ENCODE data around the gene TFF2. TPM values are rescaled to one million over a fixed set of nuclear protein-coding genes. Genes with fewer than 3 reads are reported as not detected.

Gene TFF2
- total RNA-seq, 1 experiment from 2014 or later, result not detected

DNA sequence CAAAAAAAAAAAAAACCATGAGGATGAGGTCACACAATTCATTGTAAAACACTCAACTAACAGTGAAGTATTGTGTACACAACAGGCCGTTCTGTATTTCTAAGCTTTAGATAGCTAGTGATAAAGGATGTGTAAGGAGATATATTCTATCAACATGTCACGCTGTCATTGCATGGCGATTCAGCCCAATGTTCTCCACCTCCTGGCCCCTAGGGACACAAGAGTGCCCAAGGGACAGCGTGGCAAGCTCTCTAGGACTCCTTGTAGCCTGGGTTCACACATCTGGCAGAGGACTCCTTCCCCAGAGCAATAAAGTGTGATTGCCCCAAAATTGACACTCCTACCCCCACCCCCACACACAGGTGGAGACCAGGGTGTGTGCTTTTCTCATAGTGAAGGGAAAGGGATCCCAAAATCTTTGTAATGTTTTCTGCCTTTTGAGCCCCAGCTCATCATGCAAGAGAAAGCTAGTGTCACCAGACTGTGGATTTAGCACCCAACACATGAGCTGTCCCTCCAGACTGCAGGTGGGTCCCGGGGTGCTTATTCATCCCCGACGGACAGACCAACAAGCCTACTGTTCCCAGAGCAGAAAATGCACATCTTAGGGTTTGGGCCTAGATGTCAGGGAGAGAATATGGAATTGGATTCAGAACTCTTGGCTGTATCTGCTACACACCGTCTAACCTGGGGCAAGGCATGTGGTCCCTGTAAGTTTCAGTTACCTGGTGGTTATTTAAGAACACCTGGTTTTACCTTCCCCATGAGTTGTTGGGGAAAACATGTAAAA, 33.6 kb upstream of the TFF2 start:
- DNase-seq (ENCODE audit: low spot score), result no peak

DNA sequence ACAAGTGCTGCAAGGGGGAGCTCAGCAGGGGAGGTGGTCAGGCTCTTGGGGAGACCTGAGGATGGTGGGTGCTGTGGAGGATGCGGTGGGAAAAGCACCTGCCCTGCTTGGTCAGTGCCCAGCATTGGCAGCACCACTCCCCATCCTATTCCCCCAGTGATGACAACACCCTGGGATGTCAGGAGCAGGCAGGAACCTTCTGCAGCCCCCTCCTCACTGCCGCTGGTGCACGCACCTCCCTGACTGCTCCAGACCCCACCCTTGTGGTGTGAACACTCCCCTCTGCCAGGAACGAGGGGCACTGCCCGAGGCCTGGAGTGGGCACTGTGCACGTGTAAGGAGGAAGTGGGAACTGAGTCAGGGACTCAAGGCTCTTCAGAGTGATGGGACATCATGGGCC, 32.5 kb upstream of the TFF2 start:
- DNase-seq (ENCODE audit: low spot score), result no peak

DNA sequence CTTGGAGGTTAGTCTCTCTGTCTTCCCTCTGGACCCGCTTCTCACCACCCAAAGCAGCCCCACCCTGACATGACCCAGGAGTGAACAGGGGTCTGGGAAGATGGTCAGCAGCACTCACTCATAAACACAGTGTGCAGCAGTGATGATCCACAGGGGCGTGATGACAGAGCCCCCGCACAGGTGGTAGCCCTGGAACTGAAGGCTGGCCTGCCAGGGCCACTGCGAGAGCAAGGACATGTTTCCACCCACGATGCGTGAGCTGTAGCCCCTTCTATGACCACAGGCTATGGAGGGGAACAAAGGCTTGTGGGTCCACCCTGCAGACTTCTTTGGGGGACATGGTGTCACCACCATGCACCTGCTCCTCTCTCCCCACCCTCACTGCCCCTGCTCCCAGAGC, 32.1 kb upstream of the TFF2 start:
- no peak for DNase-seq (ENCODE audit: low spot score)

DNA sequence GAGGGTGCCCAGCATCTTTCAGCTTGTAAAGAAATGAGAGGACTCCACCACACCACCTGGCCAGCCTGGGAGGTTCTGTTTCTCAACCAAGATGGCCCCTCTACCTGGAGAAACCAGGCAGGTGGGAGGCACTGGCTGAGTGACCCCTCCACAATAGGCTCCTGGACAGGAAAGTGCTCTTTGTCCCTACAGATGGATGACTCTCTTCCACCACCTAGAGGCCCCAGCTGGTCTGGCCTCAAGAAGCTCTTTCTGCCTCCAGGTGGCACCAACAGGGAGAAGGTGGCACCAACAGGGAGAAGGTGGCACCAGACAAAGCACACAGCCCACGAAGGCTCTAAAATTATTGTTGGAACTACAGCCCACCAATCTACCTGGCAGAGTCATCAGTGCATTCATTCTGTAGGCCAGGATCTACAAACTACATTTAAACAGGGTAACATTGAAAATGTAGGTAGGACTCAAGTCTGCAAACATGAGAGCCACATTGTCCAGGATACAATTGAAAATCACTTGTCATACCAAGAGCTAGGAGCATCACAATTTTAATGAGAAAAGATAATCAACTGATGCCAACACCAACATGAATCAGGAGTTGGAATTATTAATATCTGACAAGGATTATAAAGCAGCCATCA, 30.7 kb upstream of the TFF2 start:
- peak; percentile 59 for DNase-seq (ENCODE audit: low spot score)

DNA sequence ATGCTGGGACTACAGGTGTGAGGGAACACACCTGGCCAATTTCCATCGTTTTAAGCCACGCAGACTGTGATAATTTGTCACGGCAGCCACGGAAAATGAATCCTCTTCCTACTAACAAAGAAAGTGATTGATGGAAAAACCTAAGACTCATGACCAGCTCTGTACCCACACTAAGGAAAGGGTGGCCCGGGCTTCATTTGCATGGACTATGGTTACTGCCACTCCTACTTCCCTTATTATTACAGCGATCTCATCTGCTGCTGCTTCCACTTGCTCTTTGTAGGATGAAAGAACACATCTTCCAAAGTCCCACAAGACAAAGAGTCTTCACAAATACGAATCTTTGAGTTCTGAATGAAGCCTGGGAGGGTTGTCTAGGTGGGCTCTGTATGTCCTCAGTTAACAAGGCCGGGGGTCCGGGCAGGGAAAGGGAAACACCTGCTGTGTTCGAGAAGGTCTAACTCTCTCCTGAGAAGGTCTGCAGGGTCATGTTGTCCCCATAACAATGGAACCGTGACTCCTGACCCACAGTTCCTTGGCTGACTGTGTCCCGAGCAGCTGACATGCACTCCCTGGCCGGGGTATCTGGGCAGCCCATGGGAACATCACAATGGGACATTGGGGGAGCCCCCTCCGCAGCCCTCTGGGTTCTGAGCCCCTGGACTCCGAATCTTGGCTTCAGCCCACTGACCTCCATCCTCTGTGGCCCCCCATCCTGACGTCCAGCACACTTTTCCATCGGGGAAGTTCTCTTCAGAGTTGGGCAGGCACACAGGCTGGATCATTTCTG, 28.8 kb upstream of the TFF2 start:
- no peak for DNase-seq (ENCODE audit: low spot score)

DNA sequence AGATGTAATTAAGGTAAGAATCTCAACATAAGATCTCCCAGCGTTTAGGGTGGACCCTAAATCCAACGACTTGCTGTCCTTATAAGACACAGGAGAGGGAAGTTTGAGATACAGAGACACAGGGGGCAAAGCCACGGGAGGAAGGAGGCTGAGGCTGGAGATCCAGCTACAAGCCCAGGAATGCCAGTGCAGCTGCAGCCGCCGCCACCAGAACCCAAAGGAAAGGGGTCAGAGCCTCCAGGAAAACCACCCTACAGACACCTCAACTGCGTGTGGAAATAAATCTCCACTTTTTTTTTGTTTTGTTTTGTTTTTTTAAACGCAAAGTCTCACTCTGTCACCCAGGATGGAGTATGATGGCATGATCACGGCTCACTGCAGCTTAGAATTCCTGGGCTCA, 27.6 kb upstream of the TFF2 start:
- no peak for DNase-seq (ENCODE audit: low spot score)

DNA sequence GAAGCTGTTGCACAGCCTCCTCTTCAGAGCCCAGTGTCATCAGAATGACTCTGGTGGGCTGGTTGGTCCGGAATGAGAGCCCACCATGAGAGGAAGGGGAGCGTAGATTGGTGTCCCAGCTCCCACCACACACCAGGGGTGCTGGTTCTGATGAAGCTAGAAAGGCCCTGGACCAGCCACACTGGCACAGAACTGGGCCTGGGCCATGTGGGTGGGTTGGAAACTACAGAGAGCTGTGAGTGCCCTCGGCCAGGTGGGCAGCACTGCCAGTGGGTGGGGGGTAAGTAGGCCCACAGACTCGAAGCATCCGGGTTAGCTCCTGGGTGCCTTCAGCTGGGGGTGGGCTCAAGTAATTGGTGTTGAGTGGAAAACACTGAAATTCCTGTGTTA, 27.2 kb upstream of the TFF2 start:
- DNase-seq (ENCODE audit: low spot score), result no peak

DNA sequence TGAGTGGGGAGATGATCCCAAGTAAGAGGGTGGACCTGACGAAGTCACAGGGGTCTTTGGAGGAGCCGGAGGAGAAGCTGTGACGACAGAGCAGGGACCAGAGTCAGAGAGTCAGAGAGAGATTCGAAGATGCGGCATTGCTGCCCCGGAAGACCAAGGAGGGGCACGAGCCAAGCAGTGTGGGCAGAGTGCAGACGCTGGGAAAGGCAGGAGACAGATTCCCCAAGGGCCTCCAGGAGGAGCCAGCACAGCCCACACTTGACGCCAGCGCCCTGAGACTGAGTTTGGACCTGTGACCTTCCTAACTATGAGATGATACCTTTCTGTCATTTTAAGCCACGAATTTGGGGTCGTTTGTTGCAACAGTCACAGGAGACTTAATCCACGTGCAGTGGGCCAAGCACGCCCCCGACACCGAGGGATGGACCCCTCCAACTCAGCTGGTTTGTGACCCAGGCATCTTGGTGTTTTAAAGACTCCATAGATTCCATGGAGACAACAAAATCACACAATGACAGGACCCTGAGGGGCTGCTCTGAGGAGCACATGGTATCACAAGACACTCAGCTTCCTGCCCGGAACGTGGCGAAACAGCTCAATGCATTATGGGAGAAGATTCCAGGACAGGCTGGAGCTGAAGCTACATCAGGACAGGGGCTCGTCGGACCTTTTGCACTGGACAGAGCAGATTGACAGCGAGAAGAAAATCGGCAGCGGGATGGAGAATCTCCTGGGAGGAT, 26.6 kb upstream of the TFF2 start:
- DNase-seq (ENCODE audit: low spot score), result no peak

DNA sequence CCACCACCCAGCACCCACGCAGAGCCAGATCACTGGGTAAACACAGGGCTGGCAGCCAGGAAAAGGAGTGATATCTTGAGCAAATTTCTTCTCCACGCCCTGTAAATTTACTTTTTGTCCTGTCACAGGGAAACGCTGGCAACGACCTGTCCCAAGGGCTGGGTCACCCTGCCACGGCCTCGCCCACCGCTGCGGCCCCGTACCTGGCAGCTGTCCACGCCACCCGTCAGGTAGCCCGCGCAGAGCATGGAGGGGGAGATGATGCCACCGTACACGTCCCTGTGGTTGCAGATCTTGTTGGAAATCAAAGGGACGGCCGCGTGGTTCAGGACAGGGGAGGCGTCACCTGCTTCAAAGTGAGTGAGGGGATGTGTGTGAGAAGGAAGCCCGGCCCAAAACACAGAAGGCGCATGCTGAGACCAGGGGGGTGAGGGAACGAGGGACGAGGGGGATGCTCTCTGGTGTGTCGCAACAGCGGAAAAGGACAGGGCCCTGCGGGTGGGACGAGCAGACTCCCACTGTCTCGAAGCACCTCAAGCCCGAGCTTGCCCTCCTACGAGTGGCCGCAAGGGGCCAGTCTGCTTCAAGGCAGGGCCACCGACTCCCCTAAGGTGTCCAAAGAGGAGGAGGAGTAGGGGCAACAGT, 25.7 kb upstream of the TFF2 start:
- peak; percentile 33 for DNase-seq (ENCODE audit: low spot score)

DNA sequence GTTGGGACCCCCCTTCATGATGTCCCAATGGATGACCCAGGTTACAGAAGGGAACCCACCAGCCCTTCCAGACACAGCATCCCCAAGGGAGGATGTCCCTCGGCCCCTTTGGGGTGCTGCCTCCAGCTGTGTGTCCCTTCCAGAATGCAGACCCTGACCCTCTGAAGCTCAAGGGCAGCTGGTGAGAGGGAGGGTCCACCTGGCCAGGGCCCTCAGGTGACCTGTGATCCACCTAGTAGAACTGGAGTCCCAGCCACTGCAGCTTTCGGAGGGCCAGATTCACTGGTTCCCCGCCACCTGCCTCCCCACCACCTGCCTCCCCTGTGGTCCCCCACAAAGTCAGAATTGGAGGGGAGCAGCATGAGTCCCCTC, 25.2 kb upstream of the TFF2 start:
- no peak for DNase-seq (ENCODE audit: low spot score)

DNA sequence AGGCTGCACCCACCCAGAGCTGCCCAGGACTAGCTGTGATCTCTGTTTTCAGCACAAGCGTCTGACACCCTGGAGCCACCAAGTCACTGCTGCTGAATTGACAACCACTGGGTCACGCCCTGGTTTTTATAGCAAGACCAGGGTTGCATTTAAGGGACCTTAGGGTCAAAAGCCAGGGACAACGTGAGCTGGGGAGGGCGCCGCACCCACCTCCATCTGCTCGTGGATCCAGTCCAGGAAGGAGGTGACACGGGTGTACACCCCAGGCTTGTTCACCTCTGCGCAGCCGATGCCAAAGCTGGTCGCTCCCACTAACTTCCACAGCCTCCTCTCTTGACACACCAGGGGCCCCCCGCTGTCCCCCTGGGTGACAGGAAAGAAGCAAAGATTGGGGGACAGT, 24.7 kb upstream of the TFF2 start:
- no peak for DNase-seq (ENCODE audit: low spot score)

DNA sequence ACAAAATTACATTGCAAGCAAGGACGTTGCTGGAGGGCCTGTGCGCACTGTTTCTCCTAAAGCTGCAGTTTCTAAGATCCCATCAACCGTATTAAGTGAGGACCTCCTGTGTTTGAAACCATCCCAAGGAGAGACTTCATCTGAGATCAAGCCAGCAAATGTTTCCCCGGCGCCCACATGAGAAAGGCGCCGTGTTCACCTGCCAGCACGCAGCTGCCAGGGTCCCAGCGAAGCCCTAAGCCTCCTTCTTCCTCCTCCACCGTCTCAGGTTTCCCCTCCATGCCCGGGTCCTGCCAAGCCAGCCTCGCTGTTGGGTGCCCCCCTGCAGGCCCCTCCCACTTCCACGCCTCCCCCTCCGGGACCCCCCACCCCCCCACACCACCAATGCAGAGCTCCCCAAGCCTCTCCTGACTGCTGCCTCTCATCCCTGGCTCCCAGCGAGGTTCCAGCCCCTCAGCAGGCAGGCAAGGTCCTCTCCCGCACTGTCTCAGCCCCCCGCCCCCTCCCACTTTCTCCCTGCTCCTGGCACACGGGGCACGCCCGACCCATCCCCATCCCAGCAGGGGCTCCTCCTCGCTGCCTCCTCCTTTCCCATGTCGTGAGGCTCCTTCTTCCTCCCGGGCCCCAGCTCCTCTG, 24.2 kb upstream of the TFF2 start:
- no peak for DNase-seq (ENCODE audit: low spot score)

DNA sequence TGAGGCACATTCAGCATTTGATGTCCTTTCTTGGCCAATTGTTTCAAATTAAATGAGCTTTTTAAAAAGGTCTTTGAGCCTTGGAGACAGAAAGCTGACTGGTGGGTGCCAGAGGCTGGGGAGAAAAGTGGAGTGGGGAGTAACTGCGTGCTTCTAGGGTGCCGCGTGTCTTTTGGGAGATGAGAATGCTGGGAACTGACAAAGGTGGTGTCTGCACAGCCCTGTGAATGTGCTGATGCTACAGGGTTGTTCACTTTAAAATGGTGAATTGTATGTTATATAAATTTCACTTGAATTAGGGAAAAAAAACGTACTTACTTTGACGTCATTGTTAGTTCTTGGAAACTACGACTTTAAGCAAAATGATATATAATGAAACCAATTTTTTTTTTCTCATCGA, 23.7 kb upstream of the TFF2 start:
- DNase-seq (ENCODE audit: low spot score), result no peak

DNA sequence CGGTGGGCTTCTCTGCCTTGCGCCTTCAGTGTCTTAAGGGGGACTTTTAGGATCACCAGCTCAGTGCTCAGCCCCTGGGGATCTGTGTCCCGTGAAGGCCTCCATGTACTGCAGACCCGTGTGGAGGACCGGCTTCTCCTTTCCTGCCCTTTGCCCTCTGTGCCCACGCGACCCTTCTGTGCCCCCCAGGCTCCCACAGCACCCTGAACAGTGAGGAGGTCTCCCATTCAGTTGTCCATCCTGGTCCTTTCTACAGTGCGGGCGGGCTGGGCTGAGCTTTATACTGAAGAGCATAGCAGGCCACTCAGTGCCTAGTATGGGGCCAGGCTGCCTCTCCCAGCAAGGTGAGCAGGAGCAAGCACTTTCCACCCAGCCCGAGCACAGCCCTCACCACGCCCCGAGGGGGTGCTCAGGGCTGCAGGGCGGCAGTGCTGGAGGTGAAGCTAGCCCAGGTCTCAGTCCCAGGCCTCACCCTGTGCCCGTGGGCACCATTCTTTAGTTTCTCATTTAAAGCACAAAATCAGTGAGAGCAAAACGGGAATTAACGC, 23.2 kb upstream of the TFF2 start:
- no peak for DNase-seq (ENCODE audit: low spot score)

DNA sequence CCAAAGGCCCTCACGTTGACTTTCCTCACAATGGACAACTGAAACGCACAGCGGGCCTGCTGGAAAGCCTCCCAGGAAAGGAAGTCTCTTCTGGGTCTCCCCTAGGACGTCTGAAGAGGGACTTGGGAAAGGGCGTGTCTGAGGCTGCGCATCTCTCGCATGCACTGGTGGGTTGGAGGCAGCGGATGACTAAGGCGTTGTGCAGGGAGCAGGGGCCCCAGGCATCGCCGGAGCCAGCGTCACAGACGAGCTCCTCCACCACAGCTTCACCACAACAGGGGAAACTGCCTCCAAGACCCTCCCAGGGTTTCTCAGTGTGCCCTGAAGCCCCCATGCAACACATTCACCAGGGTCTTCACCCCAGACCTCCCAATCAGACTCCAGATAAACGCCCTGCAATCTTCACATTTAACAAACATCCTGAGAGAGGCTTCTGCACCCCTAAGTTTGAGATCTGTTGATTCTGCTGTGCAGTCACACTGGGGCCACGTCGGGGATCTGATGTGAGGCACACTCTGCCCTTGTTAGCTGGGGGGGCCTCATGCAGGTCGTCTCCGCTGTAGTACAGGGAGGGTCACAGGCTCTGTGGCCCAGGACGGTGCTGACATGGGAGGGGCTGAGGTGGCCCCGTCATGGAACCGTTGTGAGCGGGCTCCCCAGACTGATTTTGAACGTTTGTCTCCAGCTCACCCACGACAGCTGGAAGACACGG, 22.6 kb upstream of the TFF2 start:
- DNase-seq (ENCODE audit: low spot score), result no peak

DNA sequence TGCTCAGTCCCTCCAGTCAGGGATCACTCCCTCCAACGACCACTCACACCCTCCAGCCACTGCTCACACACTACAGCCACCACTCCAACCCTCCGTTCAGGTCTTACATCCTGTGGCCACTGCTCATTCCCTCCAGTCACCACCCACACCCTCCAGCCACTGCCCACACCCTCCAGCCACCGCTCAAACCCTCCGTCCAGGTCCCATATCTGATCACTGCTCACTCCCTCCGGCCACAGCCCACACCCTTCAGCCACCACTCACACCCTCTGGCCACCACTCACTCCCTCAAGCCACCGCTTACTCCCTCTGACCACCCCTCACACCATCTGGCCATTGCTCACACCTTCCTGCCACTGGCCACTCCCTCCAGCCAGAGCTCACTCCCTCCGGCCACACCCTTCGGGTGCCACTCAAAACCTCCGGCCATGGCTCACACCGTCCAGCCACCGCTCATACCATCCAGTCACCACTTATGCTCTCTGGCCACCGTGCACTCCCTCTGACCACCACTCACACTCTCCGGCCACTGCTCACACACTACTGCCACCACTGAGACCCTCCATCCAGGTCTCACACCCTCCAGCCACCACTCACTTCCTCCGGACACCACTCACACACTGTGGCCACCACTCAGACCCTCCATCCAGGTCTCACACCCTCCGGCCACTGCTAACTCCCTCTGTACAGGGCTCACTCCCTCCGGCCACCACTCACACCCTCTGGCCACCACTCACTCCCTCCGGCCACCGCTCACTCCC, 20.3 kb upstream of the TFF2 start:
- no peak for DNase-seq (ENCODE audit: low spot score)

DNA sequence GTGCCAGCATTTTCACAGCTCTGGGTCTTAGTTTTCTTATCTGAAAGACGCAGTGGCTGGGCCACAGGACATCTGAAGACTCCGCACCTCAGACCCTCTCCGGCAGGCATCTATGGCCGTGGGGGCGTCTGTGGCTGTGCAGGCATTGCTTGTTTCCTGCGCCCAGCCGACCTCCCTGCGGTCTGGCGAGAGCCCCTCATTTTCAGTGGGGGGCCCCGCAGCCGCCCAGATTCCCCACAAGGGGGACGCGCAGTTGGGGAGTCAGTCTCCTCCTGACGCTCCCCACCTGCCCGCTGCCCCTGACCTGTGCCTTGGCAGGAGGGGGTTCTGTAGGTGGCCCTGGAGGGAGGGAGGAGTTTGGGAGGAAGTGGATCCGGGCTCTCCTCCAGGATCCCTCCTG, 19.0 kb upstream of the TFF2 start:
- DNase-seq (ENCODE audit: low spot score), result no peak

DNA sequence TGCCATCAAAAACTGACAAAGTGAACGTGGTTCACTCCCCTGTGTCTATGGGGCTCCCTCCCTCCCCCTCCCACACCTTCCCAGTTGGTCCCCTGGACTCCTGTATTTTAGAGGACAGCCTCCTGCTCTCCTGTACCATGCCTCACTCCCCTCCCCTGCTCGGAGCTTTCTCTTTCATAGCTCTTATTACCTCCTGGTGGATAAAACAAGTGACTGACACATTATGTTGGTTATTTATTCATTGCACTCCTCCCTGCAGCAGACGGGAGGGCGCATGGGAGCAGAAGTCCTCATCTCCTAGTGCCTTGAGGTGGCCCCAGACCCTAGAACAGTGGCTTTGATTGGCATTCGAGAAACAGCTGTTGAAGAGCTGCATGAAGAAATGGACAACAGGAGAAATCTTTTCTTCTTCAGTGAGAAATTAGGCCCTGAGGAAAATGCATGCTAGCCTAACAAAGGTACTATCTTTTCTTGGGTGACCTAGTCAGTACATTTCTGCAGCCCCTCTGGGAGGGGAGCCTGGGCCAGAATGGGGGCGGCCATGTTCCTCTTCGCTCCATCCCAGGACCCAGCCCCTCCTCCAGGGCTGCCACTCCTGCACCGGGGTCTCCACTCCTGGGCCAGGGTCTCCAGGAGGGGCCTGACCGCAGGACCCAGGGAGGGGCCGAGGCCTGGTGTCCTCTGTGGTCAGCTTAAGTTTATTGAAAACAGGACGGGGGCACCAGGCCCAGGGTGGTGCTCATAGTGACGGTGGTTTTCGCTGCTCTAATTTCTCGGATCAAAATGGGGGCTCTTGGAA, 16.8 kb upstream of the TFF2 start:
- DNase-seq (ENCODE audit: low spot score), result no peak

Data from H4 (cell line).